ENCODE measurements around the gene TANC2. TPM values are rescaled to one million over a fixed set of nuclear protein-coding genes. Genes with fewer than 3 reads are reported as not detected.

The TANC2 gene
- total RNA-seq, 2 donors from 2014 or later = 15.1 to 18.5 TPM

GRCh38 chr17:62941358-62941991 lies 24.6 kb upstream of the TANC2 start:
- no peak for TF ChIP-seq CTCF (IDR thresholded peaks at IDR 0.05)
- Histone ChIP-seq H3K27me3 (no peaks in the 10 kb centered on the region), H3K9ac (ENCODE audit: low read depth in 2 of 2, low read length in 2 of 2) (no peak overlapping the region), H3K4me3 (no peak overlapping the region), H3K4me1 (no peaks in the 10 kb centered on the region), H3K27ac (no peak overlapping the region), H3K9me3 (no peaks in the 10 kb centered on the region), H3K36me3 (no peaks in the 10 kb centered on the region)
- DNase-seq = no peak
- intact Hi-C loops (cut with DNase I) = no loop called here

- H3K27ac ChIP-seq = no peak overlapping the region
- intact Hi-C loops (cut with DNase I) = no loop called here
- TF ChIP-seq CTCF (IDR thresholded peaks at IDR 0.05) = no peak
- H3K9ac ChIP-seq (ENCODE audit: low read depth in 2 of 2, low read length in 2 of 2) = no peak overlapping the region
- H3K9me3 ChIP-seq = no peaks in the 10 kb centered on the region
- DNase-seq = no peak
- no peaks in the 10 kb centered on the region for H3K4me1 ChIP-seq
- H3K27me3 ChIP-seq = no peaks in the 10 kb centered on the region
- no peaks in the 10 kb centered on the region for H3K36me3 ChIP-seq
- H3K4me3 ChIP-seq = no peak overlapping the region
Observed at GRCh38 chr17:62948370-62948769, 17.7 kb upstream of the TANC2 start.

- Histone ChIP-seq H3K9me3 (no peaks in the 10 kb centered on the region), H3K4me3 (no peak overlapping the region), H3K27me3 (no peaks in the 10 kb centered on the region), H3K27ac (no peak overlapping the region), H3K36me3 (no peaks in the 10 kb centered on the region), H3K4me1 (no peaks in the 10 kb centered on the region), H3K9ac (ENCODE audit: low read depth in 2 of 2, low read length in 2 of 2) (no peak overlapping the region)
- DNase-seq = no peak
- no peak for TF ChIP-seq CTCF (IDR thresholded peaks at IDR 0.05)
- intact Hi-C loops (cut with DNase I) = no loop called here
Observed at GRCh38 chr17:62949036-62949435, 17.0 kb upstream of the TANC2 start.

GRCh38 chr17:62950067-62950466 lies 16.0 kb upstream of the TANC2 start:
- Histone ChIP-seq H3K9ac (ENCODE audit: low read depth in 2 of 2, low read length in 2 of 2) (no peak overlapping the region), H3K9me3 (no peaks in the 10 kb centered on the region), H3K27me3 (no peaks in the 10 kb centered on the region), H3K4me3 (no peak overlapping the region), H3K4me1 (no peaks in the 10 kb centered on the region), H3K36me3 (no peaks in the 10 kb centered on the region), H3K27ac (no peak overlapping the region)
- no peak for TF ChIP-seq CTCF (IDR thresholded peaks at IDR 0.05)
- peak; percentile 92 for DNase-seq
- intact Hi-C loops (cut with DNase I) = no loop called here

- Histone ChIP-seq H3K4me1 (no peaks in the 10 kb centered on the region), H3K27ac (no peak overlapping the region), H3K9ac (ENCODE audit: low read depth in 2 of 2, low read length in 2 of 2) (no peak overlapping the region), H3K4me3 (no peak overlapping the region), H3K36me3 (no peaks in the 10 kb centered on the region), H3K27me3 (no peaks in the 10 kb centered on the region), H3K9me3 (no peaks in the 10 kb centered on the region)
- intact Hi-C loops (cut with DNase I) = no loop called here
- no peak for TF ChIP-seq CTCF (IDR thresholded peaks at IDR 0.05)
- DNase-seq = no peak
Observed at GRCh38 chr17:62955841-62956352, 10.1 kb upstream of the TANC2 start.

Data from colonic mucosa (tissue), 4 donors.